Activated T-cell treated with anti-CD3 and anti-CD28 coated beads, Interleukin-2, amount 50 U/mL, for 24 hours (primary cell): ENCODE results near the gene SIX5.
A peak's percentile ranks its signal among the peaks of the same experiment; 100 is the strongest.

Experiments
- DNase-seq: peaks from one replicate; pipeline ENCODE4 v3.0.0-alpha.2; 2020
- H3K27ac Mint-ChIP-seq: 2 replicates; pipeline ENCODE4 v1.8.0; 2020; ENCODE audit warnings: mild to moderate bottlenecking, mixed read lengths
- H3K27me3 Mint-ChIP-seq: 2 replicates; pipeline ENCODE4 v1.8.0; 2020; ENCODE audit warnings: mixed read lengths
- H3K36me3 Mint-ChIP-seq: 2 replicates; pipeline ENCODE4 v1.8.0; 2020; ENCODE audit warnings: low read depth, mixed read lengths
- H3K4me1 Mint-ChIP-seq: 2 replicates; pipeline ENCODE4 v1.8.0; 2020; ENCODE audit warnings: low read depth, mixed read lengths
- H3K4me3 Mint-ChIP-seq: 2 replicates; pipeline ENCODE4 v1.8.0; 2020; ENCODE audit warnings: mild to moderate bottlenecking, moderate library complexity, mixed read lengths
- H3K9me3 Mint-ChIP-seq: 2 replicates; pipeline ENCODE4 v1.8.0; 2020; ENCODE audit warnings: mixed read lengths

SIX5 gene

GRCh38 chr19:45772130-45772840, 3.2 kb upstream of the SIX5 start:
- peaks cover 19% of the 10 kb centered on the region for H3K4me1 Mint-ChIP-seq
- no peak overlapping the region for H3K4me3 Mint-ChIP-seq
- H3K27ac Mint-ChIP-seq: no peak overlapping the region
- H3K9me3 Mint-ChIP-seq: no peaks in the 10 kb centered on the region
- H3K27me3 Mint-ChIP-seq: peaks cover 16% of the 10 kb centered on the region
- H3K36me3 Mint-ChIP-seq: peaks cover 10% of the 10 kb centered on the region
- DNase-seq: no peak

- H3K27me3 Mint-ChIP-seq: peaks cover 17% of the 10 kb centered on the region
- no peak for DNase-seq
- no peak overlapping the region for H3K27ac Mint-ChIP-seq
- H3K36me3 Mint-ChIP-seq: peaks cover 1% of the 10 kb centered on the region
- peaks cover 19% of the 10 kb centered on the region for H3K4me1 Mint-ChIP-seq
- H3K9me3 Mint-ChIP-seq: no peaks in the 10 kb centered on the region
- H3K4me3 Mint-ChIP-seq: peak overlapping the region; percentile 13
Measured at GRCh38 chr19:45771311-45771933, 2.4 kb upstream of the SIX5 start.

- Mint-ChIP-seq H3K4me3 (peak overlapping the region; percentile 81), H3K9me3 (no peaks in the 10 kb centered on the region), H3K4me1 (peaks cover 19% of the 10 kb centered on the region), H3K27ac (peak overlapping the region; percentile 80), H3K27me3 (peaks cover 27% of the 10 kb centered on the region), H3K36me3 (no peaks in the 10 kb centered on the region)
- DNase-seq: peak; percentile 94
Measured at GRCh38 chr19:45770192-45771101, 1.4 kb upstream of the SIX5 start.

DNA sequence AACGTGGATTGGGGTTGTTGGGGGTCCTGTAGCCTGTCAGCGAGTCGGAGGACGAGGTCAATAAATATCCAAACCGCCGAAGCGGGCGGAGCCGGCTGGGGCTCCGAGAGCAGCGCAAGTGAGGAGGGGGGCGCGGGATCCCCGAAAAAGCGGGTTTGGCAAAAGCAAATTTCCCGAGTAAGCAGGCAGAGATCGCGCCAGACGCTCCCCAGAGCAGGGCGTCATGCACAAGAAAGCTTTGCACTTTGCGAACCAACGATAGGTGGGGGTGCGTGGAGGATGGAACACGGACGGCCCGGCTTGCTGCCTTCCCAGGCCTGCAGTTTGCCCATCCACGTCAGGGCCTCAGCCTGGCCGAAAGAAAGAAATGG, 754 bp upstream of the SIX5 start:
- H3K9me3 Mint-ChIP-seq: no peaks in the 10 kb centered on the region
- H3K4me1 Mint-ChIP-seq: peaks cover 19% of the 10 kb centered on the region
- H3K27ac Mint-ChIP-seq: peak overlapping the region; percentile 80
- DNase-seq: no peak
- H3K27me3 Mint-ChIP-seq: peaks cover 32% of the 10 kb centered on the region
- H3K4me3 Mint-ChIP-seq: peak overlapping the region; percentile 81
- no peaks in the 10 kb centered on the region for H3K36me3 Mint-ChIP-seq

DNA sequence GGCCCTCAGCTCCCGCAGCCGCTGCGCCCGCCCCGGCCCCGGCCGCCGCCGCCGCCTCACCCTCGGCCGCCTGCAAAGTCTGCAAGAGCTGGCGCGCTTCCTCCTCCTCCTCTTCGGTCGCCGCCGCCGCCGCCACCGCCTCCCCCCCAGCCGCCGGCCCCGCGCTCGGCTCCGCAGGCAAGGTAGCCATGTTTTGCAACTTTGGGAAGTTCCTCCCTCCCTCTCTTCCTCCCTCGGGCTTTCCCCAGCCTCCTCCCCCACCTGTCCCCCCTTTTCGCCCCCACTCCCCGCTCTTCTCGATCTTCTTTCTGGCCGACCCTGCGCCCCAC, 433 bp downstream of the SIX5 start:
- H3K4me3 Mint-ChIP-seq: peak overlapping the region; percentile 81
- peaks cover 36% of the 10 kb centered on the region for H3K27me3 Mint-ChIP-seq
- H3K27ac Mint-ChIP-seq: no peak overlapping the region
- no peaks in the 10 kb centered on the region for H3K9me3 Mint-ChIP-seq
- no peak for DNase-seq
- H3K36me3 Mint-ChIP-seq: no peaks in the 10 kb centered on the region
- peaks cover 19% of the 10 kb centered on the region for H3K4me1 Mint-ChIP-seq

GRCh38 chr19:45767881-45768654, 984 bp downstream of the SIX5 start:
- no peak overlapping the region for H3K27ac Mint-ChIP-seq
- H3K4me1 Mint-ChIP-seq: peaks cover 19% of the 10 kb centered on the region
- peaks cover 36% of the 10 kb centered on the region for H3K27me3 Mint-ChIP-seq
- peak overlapping the region; percentile 68 for H3K4me3 Mint-ChIP-seq
- H3K9me3 Mint-ChIP-seq: no peaks in the 10 kb centered on the region
- H3K36me3 Mint-ChIP-seq: no peaks in the 10 kb centered on the region
- peak; percentile 66 for DNase-seq

GRCh38 chr19:45767410-45767880, 1.6 kb downstream of the SIX5 start:
- Mint-ChIP-seq H3K9me3 (no peaks in the 10 kb centered on the region), H3K36me3 (no peaks in the 10 kb centered on the region), H3K27me3 (peaks cover 36% of the 10 kb centered on the region), H3K4me3 (peak overlapping the region; percentile 29), H3K27ac (no peak overlapping the region), H3K4me1 (peaks cover 19% of the 10 kb centered on the region)
- no peak for DNase-seq

DNA sequence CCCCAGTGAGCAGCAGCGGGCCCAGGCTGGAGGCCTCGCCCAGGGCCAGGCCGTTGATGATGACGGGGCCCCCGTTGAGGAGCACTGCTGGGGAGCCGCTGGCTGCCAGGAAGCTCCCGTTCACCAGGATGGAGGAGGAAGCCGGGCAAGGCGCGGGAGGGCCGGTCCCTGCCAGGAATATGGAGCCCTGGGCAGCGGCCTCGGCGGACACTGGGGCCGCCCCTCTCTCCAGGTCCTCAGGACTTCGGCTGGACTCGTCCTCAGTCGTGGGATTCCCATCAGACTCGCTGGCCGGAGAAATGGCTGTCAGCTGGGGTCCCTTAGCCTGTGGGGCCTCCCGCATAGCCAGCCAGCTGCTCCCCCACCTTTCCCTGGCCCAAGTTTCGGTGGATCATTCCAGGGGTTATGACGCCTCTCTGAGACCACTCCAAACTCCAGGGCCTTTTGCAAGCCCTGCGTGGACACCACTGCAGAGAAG, 2.1 kb downstream of the SIX5 start:
- Mint-ChIP-seq H3K4me3 (peak overlapping the region; percentile 29), H3K9me3 (no peaks in the 10 kb centered on the region), H3K36me3 (no peaks in the 10 kb centered on the region), H3K27ac (no peak overlapping the region), H3K27me3 (peaks cover 36% of the 10 kb centered on the region), H3K4me1 (peaks cover 19% of the 10 kb centered on the region)
- DNase-seq: no peak

DNA sequence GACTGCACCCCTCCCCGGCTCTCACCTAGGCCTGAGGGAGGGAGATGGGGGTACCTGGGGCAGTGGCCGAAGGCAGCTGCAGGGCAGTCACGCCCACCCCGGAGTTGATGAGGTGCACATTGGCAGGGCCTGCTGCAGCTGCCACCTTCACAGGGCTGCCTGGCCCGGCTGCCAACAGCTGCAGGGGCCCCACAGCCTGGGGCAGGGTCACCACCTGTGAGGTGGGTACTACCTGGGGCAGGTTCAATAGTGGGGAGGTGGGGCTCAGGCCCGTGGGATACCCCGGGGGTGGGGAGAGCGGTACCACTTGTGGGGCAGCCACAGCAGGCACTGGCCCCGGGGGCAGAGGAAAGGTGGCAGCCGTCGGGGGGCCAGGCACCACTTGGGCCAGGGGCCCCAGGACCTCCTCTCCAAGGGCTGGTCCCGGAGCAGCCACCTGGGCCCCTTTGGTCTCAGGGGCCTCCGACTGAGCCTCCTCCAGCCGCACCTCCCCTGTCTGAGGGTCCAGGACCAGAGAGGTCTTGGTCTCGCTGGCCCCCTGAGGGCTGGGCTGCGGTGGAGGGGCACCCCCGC, 2.7 kb downstream of the SIX5 start:
- Mint-ChIP-seq H3K4me3 (no peak overlapping the region), H3K4me1 (peaks cover 19% of the 10 kb centered on the region), H3K27ac (no peak overlapping the region), H3K9me3 (no peaks in the 10 kb centered on the region), H3K27me3 (peaks cover 36% of the 10 kb centered on the region), H3K36me3 (no peaks in the 10 kb centered on the region)
- no peak for DNase-seq

- Mint-ChIP-seq H3K9me3 (no peaks in the 10 kb centered on the region), H3K4me1 (peaks cover 15% of the 10 kb centered on the region), H3K27ac (no peak overlapping the region), H3K36me3 (no peaks in the 10 kb centered on the region), H3K4me3 (no peak overlapping the region), H3K27me3 (peaks cover 32% of the 10 kb centered on the region)
- DNase-seq: no peak
Measured at GRCh38 chr19:45765702-45766295, 3.3 kb downstream of the SIX5 start.

DNA sequence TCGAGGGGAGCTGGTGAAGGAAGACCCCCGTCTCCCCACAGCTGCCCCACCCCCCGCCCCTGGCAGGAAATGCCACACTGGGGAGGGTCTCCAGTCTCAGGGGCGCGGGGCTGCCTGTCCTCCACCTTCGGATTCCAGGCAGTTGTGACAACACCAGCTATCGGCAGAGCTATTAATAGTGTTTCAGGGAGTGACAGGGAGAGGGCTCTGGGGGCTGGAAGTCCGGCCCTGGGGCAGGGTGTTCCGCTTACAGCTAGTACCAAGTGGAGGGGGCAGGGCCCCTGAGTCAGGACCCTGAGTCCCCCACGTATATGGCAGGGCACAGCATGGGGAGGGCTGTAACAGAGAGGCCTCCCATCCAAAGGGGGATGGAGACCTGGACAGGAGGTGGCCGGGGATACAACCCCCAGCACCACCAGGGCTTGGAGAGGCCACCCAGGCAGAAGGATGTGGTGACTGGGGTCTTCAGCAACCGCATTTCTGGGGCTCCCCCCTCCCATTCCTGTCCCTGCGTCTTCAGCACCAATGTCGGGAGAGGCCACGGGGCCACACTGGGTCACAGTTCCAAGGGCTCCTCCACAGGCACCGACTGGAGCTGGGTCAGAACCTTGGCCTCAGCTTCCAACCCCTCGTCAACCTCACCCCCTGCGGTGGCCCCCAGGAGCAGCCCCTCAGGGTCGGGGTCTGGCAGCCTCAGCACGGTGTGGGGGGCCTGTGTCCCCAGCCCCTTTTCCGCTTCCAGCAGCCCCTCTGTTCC, 3.9 kb downstream of the SIX5 start:
- Mint-ChIP-seq H3K36me3 (no peaks in the 10 kb centered on the region), H3K9me3 (no peaks in the 10 kb centered on the region), H3K4me1 (peaks cover 10% of the 10 kb centered on the region), H3K27ac (no peak overlapping the region), H3K4me3 (no peak overlapping the region), H3K27me3 (peaks cover 32% of the 10 kb centered on the region)
- DNase-seq: no peak

GRCh38 chr19:45764475-45764874, 4.6 kb downstream of the SIX5 start:
- Mint-ChIP-seq H3K36me3 (no peaks in the 10 kb centered on the region), H3K4me3 (no peak overlapping the region), H3K4me1 (peaks cover 5% of the 10 kb centered on the region), H3K9me3 (no peaks in the 10 kb centered on the region), H3K27ac (no peak overlapping the region), H3K27me3 (peaks cover 32% of the 10 kb centered on the region)
- no peak for DNase-seq

GRCh38 chr19:45763691-45764294, 5.3 kb downstream of the SIX5 start:
- Mint-ChIP-seq H3K27ac (no peak overlapping the region), H3K4me3 (no peak overlapping the region), H3K9me3 (no peaks in the 10 kb centered on the region), H3K4me1 (peaks cover 3% of the 10 kb centered on the region), H3K36me3 (no peaks in the 10 kb centered on the region), H3K27me3 (peaks cover 30% of the 10 kb centered on the region)
- no peak for DNase-seq
